BJ (cell line): ENCODE results near the gene USP37. TPM values are rescaled to one million over a fixed set of nuclear protein-coding genes. Genes with fewer than 3 reads are reported as not detected.

ENCODE experiments used
- CTCF ChIA-PET: fragments of 350-600 bp; formaldehyde crosslinking; extraction: SDS; loops from one replicate; lab custom pipeline; 2021; ENCODE audit warnings: antibody characterized with exemption, inconsistent platforms; lab: Yijun Ruan, JAX
- POLR2A ChIA-PET: fragments of 300-600 bp; sonication (Branson Sonifier 250); formaldehyde crosslinking; extraction: SDS; loops from one replicate; lab custom pipeline; 2021; ENCODE audit warnings: antibody characterized with exemption; lab: Charles Lee
- DNase-seq: peaks from one replicate; pipeline ENCODE4 v3.0.0-alpha.2; 2011; ENCODE audit warnings: low read depth
- H3K27me3 ChIP-seq: 2 replicates; pipeline ENCODE4 v1.6.0; 2011; ENCODE audit warnings: low read length; ENCODE audit not compliant: control insufficient read depth, insufficient read depth
- H3K36me3 ChIP-seq: 2 replicates; pipeline ENCODE4 v1.5.1; 2011; ENCODE audit warnings: low read length; ENCODE audit not compliant: control insufficient read depth, insufficient read depth
- H3K4me3 ChIP-seq: 2 replicates; pipeline ENCODE4 v1.5.1; 2011; ENCODE audit warnings: low read depth, mild to moderate bottlenecking, control low read depth, low read length
- CTCF ChIP-seq: IDR thresholded peaks from 2 replicates; pipeline ENCODE4 v1.5.1; 2011; ENCODE audit warnings: low read depth, mild to moderate bottlenecking, control low read depth, inconsistent platforms, low read length, moderate library complexity; ENCODE audit not compliant: insufficient read depth
- polyA plus RNA-seq: library from polyadenylated mRNA; depleted of rRNA; stranded (reverse); fragments of >200 nt; gene quantifications from 2 replicates; pipeline ENCODE4 v1.2.3, GENCODE V29; 2011

USP37 gene
- polyA plus RNA-seq, 1 experiment: 1.9 TPM

GRCh38 chr2:218547978-218548377 lies 20.2 kb downstream of the USP37 start:
- no peak for DNase-seq
- no peak overlapping the region for H3K4me3 ChIP-seq
- CTCF ChIA-PET: interaction anchor here (1.1 to 1.2 kb wide), 2 partner anchors 16 to 110 kb away, joined by 3 to 4 read pairs; no protein-coding TSS in a partner anchor
- no peak for TF ChIP-seq CTCF
- no peaks in the 10 kb centered on the region; the same call in 1 of the 2 replicates for H3K36me3 ChIP-seq
- H3K27me3 ChIP-seq: no peaks in the 10 kb centered on the region
- POLR2A ChIA-PET: no interaction called here

- CTCF ChIA-PET: interaction anchor here (1.2 kb wide), 1 partner anchor 16 kb away, joined by 4 read pairs; no protein-coding TSS in a partner anchor
- Histone ChIP-seq H3K4me3 (no peak overlapping the region), H3K27me3 (no peaks in the 10 kb centered on the region), H3K36me3 (no peaks in the 10 kb centered on the region; the same call in 1 of the 2 replicates)
- TF ChIP-seq CTCF: no peak
- DNase-seq: no peak
- POLR2A ChIA-PET: no interaction called here
Measured at GRCh38 chr2:218547511-218547910, 20.6 kb downstream of the USP37 start.

- CTCF ChIA-PET: no interaction called here
- POLR2A ChIA-PET: no interaction called here
- no peak for TF ChIP-seq CTCF
Measured at GRCh38 chr2:218546012-218546411, 22.1 kb downstream of the USP37 start.

DNA sequence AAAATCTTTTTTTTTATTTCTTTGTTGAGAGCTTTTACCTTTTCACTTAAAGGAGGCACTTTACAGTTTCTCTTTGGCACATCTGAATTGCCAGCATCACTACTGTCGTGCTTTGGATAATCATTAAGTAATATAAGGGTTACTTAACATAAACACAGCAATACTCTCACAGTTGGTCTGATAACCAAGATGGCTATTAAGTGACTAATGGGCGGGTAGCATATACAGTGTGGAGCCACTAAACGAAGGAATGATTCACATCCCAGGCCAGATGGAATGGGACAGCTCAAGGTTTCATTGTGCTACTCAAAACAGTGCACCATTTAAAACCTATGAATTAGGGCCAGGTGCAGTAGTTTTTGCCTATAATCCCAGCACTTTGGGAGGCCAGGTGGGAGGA lies 28.1 kb downstream of the USP37 start:
- Histone ChIP-seq H3K4me3 (no peak overlapping the region), H3K36me3 (peaks cover 5% of the 10 kb centered on the region), H3K27me3 (no peaks in the 10 kb centered on the region)
- ChIA-PET CTCF (interaction anchor here (0.6 kb wide), 1 partner anchor 11 kb away, joined by 3 read pairs; no protein-coding TSS in a partner anchor), POLR2A (no interaction called here)
- no peak for DNase-seq
- no peak for TF ChIP-seq CTCF

More at GRCh38 chr2:218546012-218546411, 22.1 kb downstream of the USP37 start:
- no peak overlapping the region for H3K4me3 ChIP-seq
- no peaks in the 10 kb centered on the region for H3K27me3 ChIP-seq
- no peak for DNase-seq
- H3K36me3 ChIP-seq: peaks cover 1% of the 10 kb centered on the region

DNA sequence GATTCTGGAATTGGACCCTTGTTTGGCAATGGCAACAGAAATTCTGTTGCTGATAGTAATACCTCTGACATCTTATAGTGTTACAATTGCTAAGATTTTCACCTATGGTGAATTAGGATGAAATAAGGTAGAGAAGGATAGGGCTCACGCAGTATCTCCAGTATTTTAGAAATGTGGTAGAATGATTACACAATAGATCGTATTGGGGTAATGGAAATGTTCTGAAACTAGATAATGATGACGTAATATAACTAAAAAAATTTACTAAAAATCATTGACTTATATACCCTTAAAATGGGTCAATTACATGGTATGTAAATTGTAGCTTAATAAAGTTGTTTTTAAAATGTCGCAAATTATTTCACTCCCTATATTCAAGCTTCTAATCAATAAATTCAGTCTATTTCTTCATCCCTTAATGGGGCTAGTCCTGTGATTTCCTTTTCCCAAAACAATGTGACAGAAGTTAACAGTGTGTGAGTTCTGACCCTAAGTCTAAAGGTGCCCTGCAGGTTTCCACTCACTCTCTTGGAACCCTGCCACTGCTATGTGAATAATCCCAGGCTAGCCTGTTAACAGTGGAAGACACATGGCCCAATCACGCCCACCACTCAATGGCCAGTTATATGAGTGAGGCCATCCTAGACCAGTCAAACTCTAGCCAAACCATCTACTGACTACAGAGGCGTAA lies 31.2 kb downstream of the USP37 start:
- DNase-seq: no peak
- Histone ChIP-seq H3K27me3 (no peaks in the 10 kb centered on the region), H3K36me3 (peaks cover 5% of the 10 kb centered on the region), H3K4me3 (no peak overlapping the region)
- ChIA-PET POLR2A (no interaction called here), CTCF (interaction anchor here (0.7 to 1.1 kb wide), 2 partner anchors 70 to 111 kb away, joined by 3 read pairs; no protein-coding TSS in a partner anchor)
- no peak for TF ChIP-seq CTCF
